ENCODE data around the gene TFG. TPM values are rescaled to one million over a fixed set of nuclear protein-coding genes. Genes with fewer than 3 reads are reported as not detected.
"Not testable (repeated sequence)": the region's sequence is repeated elsewhere in the genome, so short reads cannot be mapped to it uniquely, and the experiment has no call there.

The TFG gene
- total RNA-seq = 71.6 and 71.9 TPM in 2 replicates

- intact Hi-C loops (cut with micrococcal nuclease) = loop anchor here (1.0 to 5.0 kb wide), 12 partner anchors 44 to 1808 kb away; partner anchors contain the start of genes CEP97, CMSS1, DCBLD2 and LNP1
These were observed at the start of gene TFG for GRCh38 chr3:100708989-100709841. Gene TFG (plus strand): TSS chr3:100709494. CDS start chr3:100713686, 4,192 bp downstream.

- intact Hi-C loops (cut with micrococcal nuclease) = loop anchor here (10.0 kb wide), 1 partner anchor 796 kb away; no protein-coding TSS in a partner anchor
These were observed 48.0 kb upstream of the TFG start for GRCh38 chr3:100661294-100661693.

GRCh38 chr3:100662113-100662823 is 47.0 kb upstream of the TFG start:
- intact Hi-C loops (cut with micrococcal nuclease) = loop anchor here (2.0 to 10.0 kb wide), 2 partner anchors 797 to 1761 kb away; partner anchors contain the start of gene DCBLD2

DNA sequence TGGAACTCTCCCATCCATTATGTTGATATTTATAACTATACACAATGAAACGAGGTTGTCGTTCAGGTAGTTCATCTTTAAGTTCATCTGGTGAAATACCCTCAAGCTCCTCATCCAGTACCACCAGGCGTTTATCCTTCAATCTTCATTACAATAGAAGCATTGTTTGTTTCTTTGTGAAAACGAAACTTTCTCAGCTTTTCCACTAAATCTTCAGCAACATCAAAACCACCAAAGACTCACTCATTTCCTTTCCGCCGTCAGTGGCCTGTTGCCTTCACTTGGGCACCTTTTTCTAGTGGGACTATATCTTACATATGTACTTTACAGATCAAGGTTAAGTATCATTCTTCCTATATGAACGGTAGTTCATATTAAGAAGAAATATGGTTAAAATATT is 44.1 kb upstream of the TFG start:
- intact Hi-C loops (cut with micrococcal nuclease) = loop anchor here (1.0 to 10.0 kb wide), 5 partner anchors 14 to 800 kb away; partner anchors contain the start of gene TFG

DNA sequence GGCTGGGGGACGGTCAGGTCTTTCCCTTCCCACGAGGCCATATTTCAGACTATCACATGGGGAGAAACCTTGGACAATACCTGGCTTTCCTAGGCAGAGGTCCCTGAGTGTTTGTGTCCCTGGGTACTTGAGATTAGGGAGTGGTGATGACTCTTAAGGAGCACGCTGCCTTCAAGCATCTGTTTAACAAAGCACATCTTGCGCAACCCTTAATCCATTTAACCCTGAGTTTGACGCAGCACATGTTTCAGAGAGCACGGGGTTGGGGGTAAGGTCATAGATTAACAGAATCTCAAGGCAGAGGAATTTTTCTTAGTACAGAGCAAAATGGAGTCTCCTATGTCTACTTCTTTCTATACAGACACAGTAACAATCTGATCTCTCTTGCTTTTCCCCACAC is 42.6 kb upstream of the TFG start:
- intact Hi-C loops (cut with micrococcal nuclease) = loop anchor here (5.0 to 10.0 kb wide), 2 partner anchors 716 to 802 kb away; no protein-coding TSS in a partner anchor

GRCh38 chr3:100667316-100667715 is 42.0 kb upstream of the TFG start:
- intact Hi-C loops (cut with micrococcal nuclease) = loop anchor here (5.0 to 10.0 kb wide), 2 partner anchors 715 to 803 kb away; no protein-coding TSS in a partner anchor

- intact Hi-C loops (cut with micrococcal nuclease) = not testable (repeated sequence)
These were observed 38.3 kb upstream of the TFG start for GRCh38 chr3:100670995-100671394.

DNA sequence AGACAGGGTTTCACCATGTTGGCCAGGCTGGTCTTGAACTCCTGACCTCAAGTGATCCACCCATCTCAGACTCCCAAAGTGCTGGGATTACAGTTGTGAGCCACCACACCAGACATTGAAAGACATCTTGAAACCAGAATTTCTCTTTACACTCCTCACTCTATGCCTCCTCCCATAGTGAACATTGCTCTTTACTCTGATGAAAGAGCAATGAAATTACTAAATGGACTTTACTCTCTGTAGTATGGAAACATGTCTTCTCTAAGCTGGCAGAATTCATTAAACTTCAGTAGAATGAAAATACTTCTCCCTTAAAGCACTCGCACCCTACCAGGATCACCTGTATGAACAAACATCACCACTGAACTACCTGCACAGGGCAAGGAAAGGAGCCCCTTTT is 27.8 kb upstream of the TFG start:
- intact Hi-C loops (cut with micrococcal nuclease) = no loop called here

DNA sequence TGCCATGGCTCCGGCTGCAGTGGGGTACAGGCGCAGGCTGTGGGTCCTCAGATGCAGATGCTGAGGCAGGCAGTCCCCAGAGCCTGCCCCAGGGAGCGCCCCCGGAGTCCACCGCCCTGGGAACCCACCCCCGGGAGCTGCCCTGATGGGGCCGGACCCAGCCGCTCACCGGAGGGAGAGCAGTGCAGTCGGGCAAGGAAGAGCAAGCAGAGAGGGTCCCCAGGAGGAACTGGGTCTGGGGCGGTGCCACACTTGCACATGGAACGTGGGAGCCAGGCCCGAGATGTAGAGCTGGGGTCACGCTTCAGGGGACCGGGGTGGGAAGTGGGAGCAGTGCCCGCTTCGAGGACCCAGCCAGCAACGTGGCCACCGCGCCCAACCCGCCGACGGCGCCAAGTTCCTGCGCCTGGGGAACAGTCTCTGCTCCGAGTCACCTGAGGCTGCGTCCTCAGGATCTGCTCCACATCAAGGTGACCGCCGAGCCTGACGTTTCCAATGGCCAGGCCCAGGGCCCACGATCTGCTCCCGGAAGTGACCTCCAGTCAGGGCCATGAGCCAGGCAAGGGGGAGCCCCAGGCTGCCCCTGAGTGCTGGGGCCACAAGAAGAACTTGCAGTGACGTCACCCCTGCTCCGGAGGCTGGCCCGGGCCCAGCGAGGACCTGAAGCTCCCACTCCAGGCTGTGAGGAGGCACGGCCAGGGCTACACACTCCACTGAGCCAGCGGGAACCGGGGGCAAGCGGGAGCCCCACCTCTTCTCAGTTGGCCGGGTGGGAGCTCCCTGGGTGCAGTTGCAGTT is 27.0 kb upstream of the TFG start:
- intact Hi-C loops (cut with micrococcal nuclease) = no loop called here

DNA sequence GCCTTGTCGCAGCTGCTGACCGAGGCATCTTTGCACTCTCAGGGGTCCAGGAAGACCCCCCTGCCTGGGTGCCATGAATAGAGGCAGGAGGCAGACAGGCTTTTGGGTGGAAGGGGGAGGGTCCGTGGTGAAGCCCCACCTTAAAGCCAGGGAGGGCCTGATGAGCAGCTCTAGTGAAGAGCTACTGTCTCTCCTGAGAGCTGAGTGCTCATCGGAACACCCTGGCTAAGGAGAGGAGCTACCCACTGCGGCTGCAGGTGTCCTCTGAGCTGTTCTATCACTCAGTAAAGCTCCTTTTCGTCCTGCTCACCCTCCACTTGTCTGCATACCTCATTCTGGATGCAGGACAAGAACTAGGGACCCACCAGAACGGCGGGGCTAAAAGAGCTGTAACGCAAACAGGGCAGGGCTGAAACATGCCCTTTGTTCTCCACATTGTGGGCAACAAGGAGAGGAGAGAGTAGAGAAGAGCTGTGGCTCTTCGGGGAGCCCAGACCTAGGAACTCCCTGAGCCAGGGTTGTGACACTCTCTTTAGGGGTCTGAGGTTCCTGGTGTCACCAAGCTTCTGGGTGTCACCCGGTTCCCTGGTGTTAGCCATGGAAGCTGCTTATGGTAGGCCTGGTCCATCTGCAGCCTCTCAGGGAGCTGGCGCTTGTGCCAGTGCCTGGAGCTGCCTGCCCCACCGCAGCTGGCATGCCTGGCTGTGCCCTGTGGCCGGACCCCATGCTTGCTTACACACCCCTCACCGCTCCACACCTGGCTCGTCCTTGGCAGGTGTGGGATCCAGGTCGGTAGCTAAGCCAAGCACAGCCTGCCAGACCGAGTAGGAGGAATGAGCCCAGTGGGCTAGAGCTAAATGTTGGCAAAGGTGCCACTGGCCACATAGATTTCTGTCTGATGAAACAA is 26.2 kb upstream of the TFG start:
- intact Hi-C loops (cut with micrococcal nuclease) = no loop called here

DNA sequence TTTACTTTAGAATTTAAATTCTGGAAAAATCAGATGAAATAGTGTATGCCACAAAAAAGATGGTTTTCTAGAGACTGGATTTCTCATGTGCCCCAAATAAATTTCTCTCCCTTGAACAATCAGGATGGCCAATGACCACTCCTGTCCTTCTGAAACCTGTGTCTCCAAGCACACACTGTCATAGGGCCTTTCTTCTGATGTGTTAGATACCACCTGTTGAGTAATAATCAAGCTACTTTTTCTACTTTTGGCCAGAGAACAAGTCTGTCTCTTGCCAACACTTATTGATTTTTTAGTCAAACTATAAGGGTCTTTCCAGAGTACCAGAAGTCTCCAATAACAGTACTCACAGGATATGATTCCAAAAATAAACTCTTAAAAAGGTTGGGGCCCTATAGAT is 16.1 kb upstream of the TFG start:
- intact Hi-C loops (cut with micrococcal nuclease) = no loop called here

DNA sequence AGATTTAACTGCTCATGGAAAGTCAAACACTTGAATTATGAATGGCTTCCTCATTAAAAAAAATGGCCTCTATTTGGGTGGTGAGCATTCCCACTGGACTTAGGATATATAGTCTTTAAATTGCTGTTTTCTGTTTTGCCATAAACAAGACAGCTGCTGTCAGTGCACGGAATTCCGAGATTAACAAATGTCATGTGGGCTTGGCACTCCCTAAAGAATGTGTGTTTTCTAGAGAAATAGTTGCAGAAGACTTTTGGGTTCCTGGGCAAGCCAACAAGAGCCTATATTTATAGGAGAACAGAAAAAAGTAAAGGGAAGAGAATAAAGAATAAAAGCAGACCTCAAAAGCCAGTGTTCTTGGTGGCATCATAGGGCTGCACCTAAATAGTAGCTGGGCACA is 13.6 kb upstream of the TFG start:
- intact Hi-C loops (cut with micrococcal nuclease) = no loop called here

DNA sequence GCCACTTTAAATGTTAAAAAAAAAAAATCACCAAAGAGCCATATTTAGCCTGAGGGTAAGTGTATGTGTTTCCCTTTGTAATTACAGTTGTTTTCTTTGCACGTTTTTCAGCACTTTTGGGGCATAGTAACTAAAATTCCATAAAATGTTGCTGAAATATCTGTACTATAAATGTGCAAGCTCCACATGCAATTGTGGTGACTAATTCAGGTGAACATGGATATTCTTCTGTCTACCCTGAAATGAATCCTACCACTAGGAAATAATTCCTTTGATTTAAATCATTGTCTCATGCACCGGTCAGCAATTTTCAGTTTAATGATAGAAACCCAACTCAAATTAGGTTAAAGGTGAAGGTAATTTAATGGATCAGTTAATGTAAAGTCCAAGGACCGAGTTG is 13.1 kb upstream of the TFG start:
- intact Hi-C loops (cut with micrococcal nuclease) = no loop called here

- intact Hi-C loops (cut with micrococcal nuclease) = no loop called here
These were observed 12.1 kb upstream of the TFG start for GRCh38 chr3:100697172-100697571.

GRCh38 chr3:100697723-100698285 is 11.5 kb upstream of the TFG start:
- intact Hi-C loops (cut with micrococcal nuclease) = no loop called here

DNA sequence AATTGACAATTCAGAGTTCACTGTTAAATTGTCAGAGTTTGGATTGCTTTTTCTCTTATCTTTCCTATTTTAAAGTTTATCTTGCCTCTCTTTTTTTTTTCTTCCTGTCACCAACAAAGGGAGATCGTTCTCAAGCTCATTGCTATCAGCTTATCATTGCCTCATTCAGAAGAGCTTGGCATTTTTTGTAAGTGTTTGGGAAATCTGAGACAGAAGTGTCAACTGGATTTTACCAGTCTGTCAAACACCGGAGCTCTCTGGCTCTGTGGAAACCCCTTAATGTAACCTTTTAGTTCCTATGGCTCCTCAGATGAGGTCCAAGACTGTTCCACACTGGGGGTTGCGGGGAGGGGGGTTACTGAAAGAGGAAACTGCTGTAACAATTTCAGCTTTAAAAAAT is 10.6 kb upstream of the TFG start:
- intact Hi-C loops (cut with micrococcal nuclease) = no loop called here

- intact Hi-C loops (cut with micrococcal nuclease) = no loop called here
These were observed 8.6 kb upstream of the TFG start for GRCh38 chr3:100700708-100701107.

DNA sequence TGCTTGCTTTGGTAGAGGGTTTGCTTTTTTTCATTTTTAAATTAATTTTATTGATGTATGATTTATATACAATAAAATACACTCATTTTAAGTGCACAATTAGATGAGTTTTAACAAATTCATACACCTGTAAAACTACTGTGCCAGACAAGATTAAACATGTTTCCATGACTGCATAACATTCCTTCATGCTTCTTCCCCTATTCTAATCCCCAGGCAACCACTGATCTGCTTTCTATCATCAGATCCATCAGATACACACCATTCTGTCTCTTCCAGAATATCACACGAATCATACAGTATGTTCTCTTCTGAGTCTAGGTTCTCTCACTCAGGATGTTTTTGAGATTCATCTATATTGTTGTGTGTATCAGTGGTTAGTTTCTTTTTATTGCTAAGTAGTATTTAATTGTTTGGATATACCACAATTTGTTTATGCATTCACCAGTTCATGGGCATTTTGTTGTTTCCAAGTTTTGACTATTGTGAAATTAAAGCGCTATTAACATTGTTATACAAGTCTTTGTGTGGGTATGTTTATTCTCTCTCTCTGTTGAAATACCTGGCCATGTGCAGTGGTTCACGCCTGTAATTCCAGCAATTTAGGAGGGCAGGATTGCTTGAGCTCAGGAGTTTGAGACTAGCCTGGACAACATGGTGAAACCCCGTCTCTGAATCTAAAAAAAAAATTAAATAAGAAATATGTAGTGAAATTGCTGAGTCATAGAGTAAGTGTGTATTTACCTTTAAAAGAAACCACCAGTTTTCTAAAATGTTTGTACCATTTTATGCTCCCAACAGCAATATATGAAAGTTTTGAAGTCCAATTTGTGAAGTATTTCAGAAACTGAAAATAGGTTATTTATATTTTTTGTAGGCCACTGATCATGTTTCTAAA is 7.0 kb upstream of the TFG start:
- intact Hi-C loops (cut with micrococcal nuclease) = no loop called here

GRCh38 chr3:100702980-100703345 is 6.3 kb upstream of the TFG start:
- intact Hi-C loops (cut with micrococcal nuclease) = no loop called here

Data from T-helper 1 cell treated with Interleukin-12 subunit alpha and Interleukin-12 subunit beta and Interleukin-4 antibody, amounts not matched to agents 30 ng/mL and 1 ng/mL, for 36 hours (primary cell).